Fibroblast of the aortic adventitia (primary cell): ENCODE measurements around the gene BPIFB6. TPM values are rescaled to one million over a fixed set of nuclear protein-coding genes. Genes with fewer than 3 reads are reported as not detected.

Experiments
- DNase-seq: peaks from one replicate; pipeline ENCODE4 v3.0.0-alpha.2; 2010; ENCODE audit warnings: low read depth
- H3K4me3 ChIP-seq: 2 replicates; pipeline ENCODE4 v1.5.1; 2011; ENCODE audit warnings: low read depth, mild to moderate bottlenecking, control low read depth, low read length, moderate library complexity
- CTCF ChIP-seq: IDR thresholded peaks from 2 replicates; pipeline ENCODE4 v1.5.1; 2011; ENCODE audit warnings: mild to moderate bottlenecking, low read length, control low read depth, inconsistent platforms; ENCODE audit not compliant: insufficient read depth
- total RNA-seq: library from RNA; depleted of rRNA; stranded (reverse); fragments of >200 nt; gene quantifications from 2 replicates; pipeline ENCODE4 v1.2.3, GENCODE V29; 2012; ENCODE audit warnings: low replicate concordance

BPIFB6 gene
- total RNA-seq, 1 donor = not detected

- no peak for TF ChIP-seq CTCF
- H3K4me3 ChIP-seq = no peak overlapping the region
- no peak for DNase-seq
Measured at GRCh38 chr20:33017542-33017941, 13.9 kb upstream of the BPIFB6 start.

- no peak for TF ChIP-seq CTCF
- no peak overlapping the region for H3K4me3 ChIP-seq
- no peak for DNase-seq
Measured at GRCh38 chr20:33018169-33018931, 13.1 kb upstream of the BPIFB6 start.

- H3K4me3 ChIP-seq = no peak overlapping the region
- DNase-seq = no peak
- no peak for TF ChIP-seq CTCF
Measured at GRCh38 chr20:33019465-33020277, 11.8 kb upstream of the BPIFB6 start.

GRCh38 chr20:33020278-33021161, 10.9 kb upstream of the BPIFB6 start:
- TF ChIP-seq CTCF = no peak
- DNase-seq = no peak
- H3K4me3 ChIP-seq = no peak overlapping the region

- no peak for TF ChIP-seq CTCF
- no peak for DNase-seq
- no peak overlapping the region for H3K4me3 ChIP-seq
Measured at GRCh38 chr20:33021879-33022278, 9.6 kb upstream of the BPIFB6 start.

GRCh38 chr20:33022289-33022688, 9.2 kb upstream of the BPIFB6 start:
- no peak for TF ChIP-seq CTCF
- DNase-seq = no peak

More at GRCh38 chr20:33022289-33022688, 9.2 kb upstream of the BPIFB6 start:
- H3K4me3 ChIP-seq = no peak overlapping the region
